Ramos (cell line): Measurements from ENCODE around the gene TWF1.
"Not testable (repeated sequence)": the region's sequence is repeated elsewhere in the genome, so short reads cannot be mapped to it uniquely, and the experiment has no call there.

Experiments used
- in situ Hi-C: fragments of 300-500 bp; cut with MboI; formaldehyde crosslinking; loops from one replicate; pipeline ENCODE4 v1.14.3; 2022; ENCODE audit warnings: low sequenced_read_pairs; ENCODE audit not compliant: unreplicated experiment

Gene TWF1

GRCh38 chr12:43806737-43807072 is 588 bp upstream of the TWF1 start:
- in situ Hi-C loops, result no loop called here

DNA sequence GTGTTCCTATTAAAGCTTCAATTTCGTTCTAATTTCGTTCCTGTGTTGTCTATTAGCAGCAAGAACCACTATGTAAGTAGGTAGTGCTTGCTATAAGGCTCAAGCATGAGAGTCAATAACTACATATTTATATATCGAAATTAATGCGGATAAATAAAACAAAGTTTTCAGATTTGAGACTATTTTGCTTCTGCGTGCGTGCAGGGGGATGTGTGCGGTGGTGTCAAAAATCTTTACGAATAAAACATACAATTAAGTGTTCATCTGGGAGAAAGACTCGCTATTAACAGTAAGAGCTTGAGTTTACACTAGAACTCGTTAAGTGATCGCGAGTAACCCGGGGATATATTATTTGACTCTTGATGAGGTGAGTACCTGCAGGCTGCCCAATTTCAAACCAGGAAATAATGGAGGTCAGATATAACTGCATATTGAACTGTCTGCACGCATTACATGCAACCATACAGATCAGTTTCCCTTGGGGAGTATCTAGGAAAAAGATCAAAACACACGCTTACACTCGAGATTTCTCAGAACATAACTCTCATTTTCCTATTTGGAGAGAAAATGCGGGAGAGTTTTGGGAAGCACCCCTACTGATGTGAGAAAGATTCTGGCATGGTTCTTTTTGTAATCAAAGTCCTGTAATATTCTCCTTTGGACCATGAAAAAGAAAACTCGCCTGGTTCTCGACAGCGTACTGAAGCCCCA is 813 bp downstream of the TWF1 start:
- in situ Hi-C loops, result no loop called here

GRCh38 chr12:43797561-43798217 is 8.4 kb downstream of the TWF1 start:
- in situ Hi-C loops, result no loop called here

- in situ Hi-C loops, result no loop called here
These were observed 10.3 kb downstream of the TWF1 start for GRCh38 chr12:43795716-43796280.

- in situ Hi-C loops, result no loop called here
These were observed 16.2 kb downstream of the TWF1 start for GRCh38 chr12:43789941-43790340.

DNA sequence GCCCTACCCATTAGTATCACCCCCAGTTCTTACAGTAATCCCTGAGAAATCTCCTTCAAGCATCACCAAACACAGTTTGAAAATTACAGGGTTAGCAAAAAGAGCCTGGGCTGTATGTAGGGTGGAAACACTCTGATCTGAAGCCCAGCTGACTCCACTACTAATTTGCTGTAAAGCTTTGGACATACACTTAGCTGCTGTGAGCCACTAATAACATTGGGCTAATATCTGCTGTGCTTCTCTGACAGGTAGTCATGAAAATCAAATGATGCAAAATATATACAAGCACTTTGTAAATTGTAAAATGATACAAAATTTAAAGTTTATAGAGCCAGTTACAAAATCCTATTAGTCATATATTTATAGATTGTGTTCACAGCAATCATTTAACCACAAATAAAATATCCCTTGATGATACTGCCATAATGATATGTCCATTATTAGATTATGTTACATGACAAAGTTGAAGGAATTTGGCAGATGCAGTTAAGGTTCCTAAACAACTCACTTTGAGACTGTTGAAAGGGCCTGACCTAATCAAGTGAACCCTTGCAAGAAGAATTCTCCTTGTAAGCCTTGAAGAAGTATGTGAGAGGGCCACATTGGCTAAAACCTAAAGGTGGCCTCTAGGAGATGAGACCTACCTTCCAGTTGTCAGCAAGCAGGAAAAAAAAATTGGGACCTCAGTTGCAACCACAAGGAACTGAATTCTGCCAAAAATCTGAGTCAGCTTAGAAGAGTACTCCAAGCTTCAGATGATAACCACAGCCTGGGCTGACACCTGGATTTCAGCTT is 19.0 kb downstream of the TWF1 start:
- in situ Hi-C loops, result no loop called here

DNA sequence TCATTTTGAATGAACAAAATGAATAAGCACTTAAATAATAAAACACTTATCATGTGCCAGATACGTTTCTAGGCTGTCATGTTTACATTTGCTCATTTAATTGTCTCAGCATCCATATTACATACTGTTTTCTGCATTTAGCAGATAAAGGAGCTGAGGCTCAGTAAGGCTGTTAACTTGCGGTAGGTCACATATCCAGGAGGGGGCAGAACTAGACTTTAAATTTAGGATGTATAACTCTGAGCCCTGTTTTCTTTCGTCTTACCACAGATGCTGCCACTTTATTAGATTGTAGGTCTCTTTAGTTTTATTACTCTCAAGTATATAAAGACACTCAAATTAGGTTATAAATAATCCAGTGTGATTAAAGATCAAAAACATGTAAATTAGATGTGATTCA is 29.6 kb downstream of the TWF1 start:
- in situ Hi-C loops, result loop anchor here (10.0 kb wide), 1 partner anchor 108 kb away; no protein-coding TSS in a partner anchor

- in situ Hi-C loops, result no loop called here
These were observed 39.8 kb downstream of the TWF1 start for GRCh38 chr12:43766291-43766690.

DNA sequence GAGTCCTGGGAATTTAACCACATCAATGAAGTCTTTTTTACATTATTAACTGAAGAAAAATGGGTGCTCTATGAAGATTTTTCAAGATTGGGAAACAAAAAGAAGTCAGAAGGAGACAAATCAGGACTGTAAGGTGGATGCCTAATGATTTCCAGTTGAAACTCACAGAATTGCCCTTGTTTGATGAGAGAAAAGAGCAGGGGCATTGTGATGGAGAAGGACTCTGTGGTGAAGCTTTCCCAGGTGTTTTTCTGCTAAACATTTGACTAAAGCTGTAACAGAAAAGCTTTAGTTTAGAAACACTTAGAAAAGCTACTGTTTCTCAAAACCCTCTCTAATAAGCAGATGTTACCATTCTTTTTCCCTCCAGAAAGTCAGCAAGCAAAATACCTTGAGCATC is 41.6 kb downstream of the TWF1 start:
- in situ Hi-C loops, result no loop called here

DNA sequence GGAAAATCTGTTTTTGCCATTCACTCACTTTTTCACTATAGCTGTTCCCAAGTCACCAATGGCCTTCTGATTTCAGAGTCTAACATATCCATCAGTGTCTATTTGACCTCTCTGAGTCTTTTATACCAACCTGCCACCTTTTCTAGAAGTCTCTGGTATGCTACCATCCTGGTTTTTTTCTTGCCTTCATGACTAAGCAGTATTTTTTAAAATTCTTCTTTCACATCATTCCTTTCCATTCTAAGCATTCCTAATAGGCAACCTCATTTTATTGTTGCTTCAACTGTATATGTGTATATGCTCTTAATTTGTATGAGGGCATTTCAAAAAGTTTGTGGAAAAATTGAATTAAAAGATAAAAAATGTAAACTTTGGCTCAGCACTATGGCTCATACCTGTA is 42.3 kb downstream of the TWF1 start:
- in situ Hi-C loops, result no loop called here

- in situ Hi-C loops, result no loop called here
These were observed 43.5 kb downstream of the TWF1 start for GRCh38 chr12:43762596-43762995.

DNA sequence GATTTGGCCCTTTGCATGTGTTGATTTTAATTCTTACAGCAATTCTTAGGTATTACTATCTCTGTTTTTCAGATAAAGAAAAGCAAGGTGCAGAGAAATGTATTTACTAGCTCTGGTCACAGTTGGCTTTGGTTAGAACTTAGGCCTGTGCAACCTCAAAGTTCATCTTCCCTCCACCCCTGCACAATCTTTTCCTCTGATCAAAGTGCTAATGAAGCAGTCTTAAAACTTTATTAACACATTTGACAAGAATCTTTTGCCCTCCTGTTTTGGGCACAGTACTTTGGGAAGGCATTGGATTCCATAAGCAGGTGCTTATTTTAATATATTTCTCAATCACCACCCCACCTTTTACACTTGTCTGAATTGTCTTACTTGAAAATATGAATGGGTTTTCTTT is 44.6 kb downstream of the TWF1 start:
- in situ Hi-C loops, result no loop called here

- in situ Hi-C loops, result no loop called here
These were observed 45.7 kb downstream of the TWF1 start for GRCh38 chr12:43760396-43760795.

GRCh38 chr12:43758728-43759563 is 47.2 kb downstream of the TWF1 start, which contains the start of the genes IRAK4 and PUS7L:
TSS of gene IRAK4 (plus strand) at chr12:43758951. CDS start at chr12:43768112, 9,161 bp downstream.
TSS of gene PUS7L (minus strand) at chr12:43758790. CDS start at chr12:43755245, 3,545 bp downstream.
- in situ Hi-C loops, result no loop called here

DNA sequence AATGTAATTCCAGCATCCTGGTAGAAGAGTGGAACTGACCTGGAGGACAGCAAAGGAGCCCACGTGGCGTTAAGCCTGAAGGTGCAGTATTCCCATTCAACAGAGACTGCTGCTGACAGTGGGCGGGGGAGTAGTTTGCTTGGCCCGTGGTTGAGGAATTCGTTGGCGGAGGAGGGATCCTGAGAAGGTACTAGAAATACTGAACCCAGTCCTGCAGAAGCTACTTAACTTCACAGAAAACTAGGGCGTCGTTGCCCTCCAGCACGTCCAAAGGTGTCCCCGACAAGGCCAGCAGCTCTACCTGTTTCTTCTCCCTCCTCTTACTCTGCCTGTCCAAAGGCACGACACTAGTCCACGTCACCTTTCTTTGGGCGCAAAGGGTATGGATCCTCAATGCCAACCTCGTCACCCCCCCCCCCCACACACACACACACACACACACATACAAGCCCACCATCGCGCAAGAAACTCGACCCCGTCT is 47.8 kb downstream of the TWF1 start:
- in situ Hi-C loops, result no loop called here

DNA sequence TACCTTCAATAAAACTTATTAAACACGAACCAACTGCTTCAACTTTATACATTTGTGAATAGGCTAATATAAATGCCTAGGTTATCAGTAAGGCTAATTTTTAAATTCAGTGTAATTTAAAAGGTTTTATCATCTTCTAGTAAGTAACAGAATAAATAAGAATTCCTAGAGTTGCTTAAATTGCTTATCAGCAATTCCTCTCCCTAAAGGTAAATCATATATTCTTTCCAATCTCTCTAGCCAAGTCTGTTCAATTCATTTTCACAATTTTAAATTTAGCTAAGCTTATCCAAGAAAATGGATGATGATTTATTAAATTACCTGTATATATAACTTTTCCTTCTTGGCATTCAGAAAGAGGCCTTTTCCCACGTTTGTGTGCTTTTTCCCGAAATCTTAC is 52.1 kb downstream of the TWF1 start:
- in situ Hi-C loops, result no loop called here

DNA sequence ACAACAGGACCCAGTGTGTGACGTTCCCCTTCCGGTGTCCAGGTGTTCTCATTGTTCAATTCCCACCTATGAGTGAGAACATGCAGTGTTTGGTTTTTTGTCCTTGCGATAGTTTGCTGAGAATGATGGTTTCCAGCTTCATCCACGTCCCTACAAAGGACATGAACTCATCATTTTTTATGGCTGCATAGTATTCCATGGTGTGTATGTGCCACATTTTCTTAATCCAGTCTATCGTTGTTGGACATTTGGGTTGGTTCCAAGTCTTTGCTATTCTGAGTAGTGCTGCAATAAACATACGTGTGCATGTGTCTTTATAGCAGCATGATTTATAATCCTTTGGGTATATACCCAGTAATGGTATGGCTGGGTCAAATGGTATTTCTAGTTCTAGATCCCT is 54.8 kb downstream of the TWF1 start:
- in situ Hi-C loops, result not testable (repeated sequence)

DNA sequence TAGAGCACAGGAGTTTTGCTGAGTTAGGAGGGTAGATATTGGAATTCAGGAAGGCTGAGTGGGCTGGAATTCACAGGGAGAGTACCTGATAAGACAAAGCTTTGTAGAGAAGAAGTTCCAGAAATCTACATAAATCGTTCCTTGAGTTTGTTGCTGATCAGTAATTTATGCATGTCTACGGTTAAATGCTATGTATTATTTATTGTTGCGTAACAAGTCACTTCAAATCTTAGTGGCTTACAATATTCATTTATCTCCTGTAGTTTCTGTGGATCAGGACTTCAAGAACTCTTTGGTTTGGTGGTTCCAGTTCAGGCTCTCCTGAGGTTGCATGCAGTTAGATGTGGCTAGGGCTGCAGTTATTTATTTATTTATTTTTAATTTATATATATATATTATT is 55.3 kb downstream of the TWF1 start:
- in situ Hi-C loops, result no loop called here

GRCh38 chr12:43749016-43749415 is 57.1 kb downstream of the TWF1 start:
- in situ Hi-C loops, result no loop called here

GRCh38 chr12:43744826-43745225 is 61.3 kb downstream of the TWF1 start:
- in situ Hi-C loops, result no loop called here
